HEK293 (cell line): Measurements from ENCODE around the gene RAET1L.

Experiments
- GLIS2 ChIP-seq: fragments of 450-650 bp; formaldehyde crosslinking; IDR thresholded peaks from 2 replicates; pipeline ENCODE4 v1.5.1; 2016; ENCODE audit warnings: missing biosample characterization, missing genetic modification characterization
- IKZF3 ChIP-seq: fragments of 450-650 bp; IDR thresholded peaks from 2 replicates; pipeline ENCODE4 v1.5.0; 2018; ENCODE audit warnings: missing biosample characterization, mild to moderate bottlenecking, missing genetic modification characterization, moderate library complexity
- KLF10 ChIP-seq: fragments of 450-650 bp; IDR thresholded peaks from 2 replicates; pipeline ENCODE4 v1.5.1; 2018; ENCODE audit warnings: missing biosample characterization, mild to moderate bottlenecking, missing genetic modification characterization
- KLF7 ChIP-seq: fragments of 450-650 bp; formaldehyde crosslinking; IDR thresholded peaks from 2 replicates; pipeline ENCODE4 v1.5.1; 2016; ENCODE audit warnings: missing biosample characterization, missing genetic modification characterization, borderline replicate concordance
- MEIS1 ChIP-seq: sonication (generic); formaldehyde crosslinking; IDR thresholded peaks from 2 replicates; pipeline ENCODE4 v1.8.1; 2022; ENCODE audit warnings: missing genetic modification reagents, mild to moderate bottlenecking, borderline replicate concordance
- OSR2 ChIP-seq: fragments of 450-650 bp; formaldehyde crosslinking; IDR thresholded peaks from 2 replicates; pipeline ENCODE4 v1.5.1; 2016; ENCODE audit warnings: missing biosample characterization, missing genetic modification characterization
- RBAK ChIP-seq: fragments of 450-650 bp; formaldehyde crosslinking; IDR thresholded peaks from 2 replicates; pipeline ENCODE4 v1.5.1; 2016; ENCODE audit warnings: missing biosample characterization, missing genetic modification characterization
- SCRT2 ChIP-seq: fragments of 450-650 bp; formaldehyde crosslinking; IDR thresholded peaks from 2 replicates; pipeline ENCODE4 v1.5.1; 2016; ENCODE audit warnings: missing biosample characterization, missing genetic modification characterization
- SP3 ChIP-seq: fragments of 450-650 bp; formaldehyde crosslinking; IDR thresholded peaks from 2 replicates; pipeline ENCODE4 v1.5.1; 2016; ENCODE audit warnings: missing biosample characterization, missing genetic modification characterization
- SP7 ChIP-seq: fragments of 450-650 bp; formaldehyde crosslinking; IDR thresholded peaks from 2 replicates; pipeline ENCODE4 v1.5.1; 2016; ENCODE audit warnings: missing biosample characterization, missing genetic modification characterization
- ZFP41 ChIP-seq: fragments of 450-650 bp; formaldehyde crosslinking; IDR thresholded peaks from 2 replicates; pipeline ENCODE4 v1.5.1; 2016; ENCODE audit warnings: missing biosample characterization, missing genetic modification characterization, borderline replicate concordance
- ZNF112 ChIP-seq: fragments of 450-650 bp; formaldehyde crosslinking; IDR thresholded peaks from 2 replicates; pipeline ENCODE4 v1.5.0; 2017; ENCODE audit warnings: missing biosample characterization, missing genetic modification characterization
- ZNF114 ChIP-seq: fragments of 450-650 bp; formaldehyde crosslinking; IDR thresholded peaks from 2 replicates; pipeline ENCODE4 v1.5.0; 2017; ENCODE audit warnings: missing biosample characterization, missing genetic modification characterization
- ZNF138 ChIP-seq: fragments of 450-650 bp; formaldehyde crosslinking; IDR thresholded peaks from 2 replicates; pipeline ENCODE4 v1.5.1; 2016; ENCODE audit warnings: missing biosample characterization, missing genetic modification characterization, borderline replicate concordance
- ZNF140 ChIP-seq: fragments of 450-650 bp; formaldehyde crosslinking; IDR thresholded peaks from 2 replicates; pipeline ENCODE4 v1.5.1; 2016; ENCODE audit warnings: missing biosample characterization, missing genetic modification characterization
- ZNF184 ChIP-seq: fragments of 450-650 bp; IDR thresholded peaks from 2 replicates; pipeline ENCODE4 v1.5.1; 2018; ENCODE audit warnings: missing biosample characterization, mild to moderate bottlenecking, missing genetic modification characterization
- ZNF202 ChIP-seq: fragments of 450-650 bp; formaldehyde crosslinking; IDR thresholded peaks from 2 replicates; pipeline ENCODE4 v1.5.1; 2016; ENCODE audit warnings: missing biosample characterization, missing genetic modification characterization, borderline replicate concordance
- ZNF239 ChIP-seq: fragments of 450-650 bp; formaldehyde crosslinking; IDR thresholded peaks from 2 replicates; pipeline ENCODE4 v1.5.1; 2016; ENCODE audit warnings: missing biosample characterization, missing genetic modification characterization
- ZNF366 ChIP-seq: fragments of 450-650 bp; formaldehyde crosslinking; conservative IDR thresholded peaks from 2 replicates; pipeline ENCODE4 v1.5.1; 2016; ENCODE audit warnings: missing biosample characterization, missing genetic modification characterization
- ZNF416 ChIP-seq: fragments of 450-650 bp; formaldehyde crosslinking; IDR thresholded peaks from 2 replicates; pipeline ENCODE4 v1.5.1; 2016; ENCODE audit warnings: missing biosample characterization, missing genetic modification characterization
- ZNF423 ChIP-seq: fragments of 450-650 bp; formaldehyde crosslinking; IDR thresholded peaks from 2 replicates; pipeline ENCODE4 v1.5.1; 2016; ENCODE audit warnings: missing biosample characterization, missing genetic modification characterization
- ZNF473 ChIP-seq: fragments of 450-650 bp; formaldehyde crosslinking; IDR thresholded peaks from 2 replicates; pipeline ENCODE4 v1.5.1; 2017; ENCODE audit warnings: missing biosample characterization, missing genetic modification characterization
- ZNF596 ChIP-seq: fragments of 450-650 bp; IDR thresholded peaks from 2 replicates; pipeline ENCODE4 v1.5.0; 2018; ENCODE audit warnings: missing biosample characterization, mild to moderate bottlenecking, missing genetic modification characterization, moderate library complexity
- ZNF600 ChIP-seq: fragments of 450-650 bp; formaldehyde crosslinking; IDR thresholded peaks from 2 replicates; pipeline ENCODE4 v1.5.1; 2016; ENCODE audit warnings: missing biosample characterization, missing genetic modification characterization
- ZNF626 ChIP-seq: fragments of 450-650 bp; sonication (Bioruptor Pico); formaldehyde crosslinking; IDR thresholded peaks from 2 replicates; pipeline ENCODE4 v1.5.1; 2018; ENCODE audit warnings: missing biosample characterization, missing genetic modification characterization, inconsistent platforms
- ZNF629 ChIP-seq: fragments of 450-650 bp; formaldehyde crosslinking; IDR thresholded peaks from 2 replicates; pipeline ENCODE4 v1.5.1; 2017; ENCODE audit warnings: missing biosample characterization, missing genetic modification characterization
- ZNF830 ChIP-seq: fragments of 450-650 bp; IDR thresholded peaks from 2 replicates; pipeline ENCODE4 v1.5.0; 2018; ENCODE audit warnings: missing biosample characterization, missing genetic modification characterization, low read depth, mild to moderate bottlenecking, moderate library complexity
- TF ChIP-seq, protein P1 (sequence below): fragments of 450-650 bp; formaldehyde crosslinking; IDR thresholded peaks from 2 replicates; pipeline ENCODE4 v1.5.1; 2016; ENCODE audit warnings: missing biosample characterization, missing genetic modification characterization
- TF ChIP-seq, protein P2 (sequence below): fragments of 450-650 bp; IDR thresholded peaks from 2 replicates; pipeline ENCODE4 v1.5.1; 2018; ENCODE audit warnings: missing biosample characterization, mild to moderate bottlenecking, missing genetic modification characterization
- TF ChIP-seq, protein P3 (sequence below): fragments of 450-650 bp; formaldehyde crosslinking; IDR thresholded peaks from 2 replicates; pipeline ENCODE4 v1.5.1; 2016; ENCODE audit warnings: missing biosample characterization, missing genetic modification characterization, low read depth

RAET1L gene

DNA sequence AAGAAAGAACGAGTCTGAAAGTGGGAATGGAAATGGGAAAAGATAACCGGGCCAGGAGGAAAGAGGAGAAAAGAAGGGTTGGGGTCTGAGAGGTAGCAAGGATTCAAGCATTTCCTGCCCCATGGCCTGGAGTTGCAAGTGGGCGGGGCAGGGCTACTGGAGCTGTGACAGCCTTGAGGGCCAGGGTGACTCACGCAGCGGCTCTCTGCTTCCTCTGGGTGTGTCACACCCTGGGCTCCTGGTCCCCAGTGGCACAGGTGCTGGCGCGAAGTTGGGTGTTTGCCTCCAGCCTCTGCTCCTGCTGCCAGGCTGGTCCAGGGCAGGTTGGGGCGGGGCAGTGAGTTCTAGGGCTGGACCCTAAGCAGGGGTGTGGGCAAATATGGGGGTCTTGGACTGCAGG, 46.9 kb upstream of the RAET1L start (continued):
- TF ChIP-seq ZNF138 (tag by site-specific recombination) (no peak), ZNF184 (tag by site-specific recombination) (no peak), OSR2 (peak; percentile 98), SP3 (peak; percentile 60), ZNF114 (tag by site-specific recombination) (no peak), ZNF112 (tag by site-specific recombination) (no peak), ZNF596 (tag by site-specific recombination) (no peak), MEIS1 (CRISPR knock-in tag) (no peak), GLIS2 (tag by site-specific recombination) (peak; percentile 79), RBAK (tag by site-specific recombination) (no peak), KLF10 (peak; percentile 50; the same call in 1 of the 2 replicates), ZNF629 (tag by site-specific recombination) (peak; percentile 16; the same call in 1 of the 2 replicates), ZNF423 (tag by site-specific recombination) (no peak), ZNF416 (no peak), SCRT2 (peak; percentile 47), ZNF366 (tag by site-specific recombination) (peak; percentile 57), ZNF202 (tag by site-specific recombination) (no peak), KLF7 (tag by site-specific recombination) (peak; percentile 70; the same call in 1 of the 2 replicates), ZNF626 (no peak), ZFP41 (tag by site-specific recombination) (no peak), ZNF600 (tag by site-specific recombination) (peak; percentile 64), ZNF140 (tag by site-specific recombination) (no peak), ZNF239 (tag by site-specific recombination) (no peak), IKZF3 (tag by site-specific recombination) (no peak), ZNF473 (tag by site-specific recombination) (no peak), SP7 (tag by site-specific recombination) (peak; percentile 69), ZNF830 (no peak)
- TF ChIP-seq, protein P1, sequence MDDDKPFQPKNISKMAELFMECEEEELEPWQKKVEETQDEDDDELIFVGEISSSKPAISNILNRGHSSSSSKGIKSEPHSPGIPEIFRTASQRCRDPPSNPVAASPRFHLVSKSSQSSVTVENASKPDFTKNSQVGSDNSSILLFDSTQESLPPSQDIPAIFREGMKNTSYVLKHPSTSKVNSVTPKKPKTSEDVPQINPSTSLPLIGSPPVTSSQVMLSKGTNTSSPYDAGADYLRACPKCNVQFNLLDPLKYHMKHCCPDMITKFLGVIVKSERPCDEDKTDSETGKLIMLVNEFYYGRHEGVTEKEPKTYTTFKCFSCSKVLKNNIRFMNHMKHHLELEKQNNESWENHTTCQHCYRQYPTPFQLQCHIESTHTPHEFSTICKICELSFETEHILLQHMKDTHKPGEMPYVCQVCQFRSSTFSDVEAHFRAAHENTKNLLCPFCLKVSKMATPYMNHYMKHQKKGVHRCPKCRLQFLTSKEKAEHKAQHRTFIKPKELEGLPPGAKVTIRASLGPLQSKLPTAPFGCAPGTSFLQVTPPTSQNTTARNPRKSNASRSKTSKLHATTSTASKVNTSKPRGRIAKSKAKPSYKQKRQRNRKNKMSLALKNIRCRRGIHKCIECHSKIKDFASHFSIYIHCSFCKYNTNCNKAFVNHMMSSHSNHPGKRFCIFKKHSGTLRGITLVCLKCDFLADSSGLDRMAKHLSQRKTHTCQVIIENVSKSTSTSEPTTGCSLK (tag by site-specific recombination): no peak
- TF ChIP-seq, protein P2, sequence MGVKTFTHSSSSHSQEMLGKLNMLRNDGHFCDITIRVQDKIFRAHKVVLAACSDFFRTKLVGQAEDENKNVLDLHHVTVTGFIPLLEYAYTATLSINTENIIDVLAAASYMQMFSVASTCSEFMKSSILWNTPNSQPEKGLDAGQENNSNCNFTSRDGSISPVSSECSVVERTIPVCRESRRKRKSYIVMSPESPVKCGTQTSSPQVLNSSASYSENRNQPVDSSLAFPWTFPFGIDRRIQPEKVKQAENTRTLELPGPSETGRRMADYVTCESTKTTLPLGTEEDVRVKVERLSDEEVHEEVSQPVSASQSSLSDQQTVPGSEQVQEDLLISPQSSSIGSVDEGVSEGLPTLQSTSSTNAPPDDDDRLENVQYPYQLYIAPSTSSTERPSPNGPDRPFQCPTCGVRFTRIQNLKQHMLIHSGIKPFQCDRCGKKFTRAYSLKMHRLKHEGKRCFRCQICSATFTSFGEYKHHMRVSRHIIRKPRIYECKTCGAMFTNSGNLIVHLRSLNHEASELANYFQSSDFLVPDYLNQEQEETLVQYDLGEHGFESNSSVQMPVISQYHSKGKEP: no peak
- TF ChIP-seq, protein P3, sequence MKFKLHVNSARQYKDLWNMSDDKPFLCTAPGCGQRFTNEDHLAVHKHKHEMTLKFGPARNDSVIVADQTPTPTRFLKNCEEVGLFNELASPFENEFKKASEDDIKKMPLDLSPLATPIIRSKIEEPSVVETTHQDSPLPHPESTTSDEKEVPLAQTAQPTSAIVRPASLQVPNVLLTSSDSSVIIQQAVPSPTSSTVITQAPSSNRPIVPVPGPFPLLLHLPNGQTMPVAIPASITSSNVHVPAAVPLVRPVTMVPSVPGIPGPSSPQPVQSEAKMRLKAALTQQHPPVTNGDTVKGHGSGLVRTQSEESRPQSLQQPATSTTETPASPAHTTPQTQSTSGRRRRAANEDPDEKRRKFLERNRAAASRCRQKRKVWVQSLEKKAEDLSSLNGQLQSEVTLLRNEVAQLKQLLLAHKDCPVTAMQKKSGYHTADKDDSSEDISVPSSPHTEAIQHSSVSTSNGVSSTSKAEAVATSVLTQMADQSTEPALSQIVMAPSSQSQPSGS (tag by site-specific recombination): no peak
